ENCODE data around the gene TMEM135. TPM values are rescaled to one million over a fixed set of nuclear protein-coding genes. Genes with fewer than 3 reads are reported as not detected.

Gene TMEM135
- total and polyA plus RNA-seq, 2 donors (not counting 1 experiment from before 2014, with no cell fraction given), result 2.7 to 19.5 TPM

- H3K27me3 Mint-ChIP-seq, result peaks cover 5% of the 10 kb centered on the region
- Histone ChIP-seq H3K9me3 (ENCODE audit: control extremely low read depth in 1 of 3, control insufficient read depth in 2 of 3, insufficient read depth in 1 of 3, low read length in 2 of 3) (no peaks in the 10 kb centered on the region), H3K4me2 (replicated peaks; ENCODE audit: low read depth, low read length, poor library complexity, severe bottlenecking) (no peak overlapping the region), H3K27ac (ENCODE audit: low read length in 2 of 2) (no peak overlapping the region), H4K20me1 (ENCODE audit: control insufficient read depth, insufficient read depth, low read length, poor library complexity, severe bottlenecking) (no peaks in the 10 kb centered on the region), H3K79me2 (ENCODE audit: control insufficient read depth, insufficient read depth, low read length) (no peaks in the 10 kb centered on the region), H3K36me3 (replicated peaks in 1 of 2; ENCODE audit: control extremely low read depth in 1 of 2, control insufficient read depth in 1 of 2, extremely low read depth in 1 of 2, insufficient read depth in 2 of 2, low read length in 1 of 2) (no peaks in the 10 kb centered on the region), H3K4me3 (ENCODE audit: control extremely low read depth in 1 of 5, extremely low read depth in 1 of 5, insufficient read depth in 1 of 5, low read depth in 2 of 5, low read length in 4 of 5) (no peak overlapping the region), H3K9ac (ENCODE audit: low read length) (no peak overlapping the region), H3K27me3 (replicated peaks in 1 of 4; ENCODE audit: control extremely low read depth in 1 of 4, control insufficient read depth in 3 of 4, insufficient read depth in 4 of 4, low read length in 3 of 4) (peaks cover 0 to 6% (median 0%) of the 10 kb centered on the region in 4 experiments), H2AFZ (ENCODE audit: insufficient read depth, low read depth, low read length, poor library complexity, severe bottlenecking) (no peak overlapping the region), H3K4me1 (ENCODE audit: control insufficient read depth in 2 of 2, insufficient read depth in 2 of 2, low read length in 2 of 2) (no peaks in the 10 kb centered on the region)
- ChIA-PET CTCF (interaction anchor here (0.9 kb wide), 1 partner anchor 15 kb away, joined by 5 read pairs; no protein-coding TSS in a partner anchor), POLR2A (no interaction called here)
- no peak overlapping the region for H3K4me3 Mint-ChIP-seq
- no peak for TF ChIP-seq CTCF (IDR thresholded peaks at IDR 0.05)
- H3K27ac Mint-ChIP-seq, result no peak overlapping the region
- no peaks in the 10 kb centered on the region for H3K9me3 Mint-ChIP-seq (ENCODE audit: insufficient read depth)
- intact Hi-C loops (cut with micrococcal nuclease), result no loop called here
- WGBS (ENCODE audit: insufficient coverage), result no CpG with 5 or more reads among the region's 1 CpG
- DNase-seq (no peak), ATAC-seq (ENCODE audit: low read depth) (no peak)
- no peaks in the 10 kb centered on the region for H3K4me1 Mint-ChIP-seq
Measured at GRCh38 chr11:87368151-87368550, 330.4 kb downstream of the TMEM135 start.

- POLR2A ChIA-PET, result no interaction called here
- no peaks in the 10 kb centered on the region for H3K9me3 ChIP-seq (ENCODE audit: control extremely low read depth in 1 of 3, control insufficient read depth in 2 of 3, insufficient read depth in 1 of 3, low read length in 2 of 3)
- H3K27me3 ChIP-seq (replicated peaks in 1 of 4; ENCODE audit: control extremely low read depth in 1 of 4, control insufficient read depth in 3 of 4, insufficient read depth in 4 of 4, low read length in 3 of 4), result peaks cover 0 to 6% (median 0%) of the 10 kb centered on the region in 4 experiments
- H2AFZ ChIP-seq (ENCODE audit: insufficient read depth, low read depth, low read length, poor library complexity, severe bottlenecking), result no peak overlapping the region
- no peak overlapping the region for H3K27ac Mint-ChIP-seq
- no peak overlapping the region for H3K4me3 Mint-ChIP-seq
- no peaks in the 10 kb centered on the region for H3K4me1 ChIP-seq (ENCODE audit: control insufficient read depth in 2 of 2, insufficient read depth in 2 of 2, low read length in 2 of 2)
- no peaks in the 10 kb centered on the region for H3K79me2 ChIP-seq (ENCODE audit: control insufficient read depth, insufficient read depth, low read length)
- H3K9ac ChIP-seq (ENCODE audit: low read length), result no peak overlapping the region
- H3K27me3 Mint-ChIP-seq, result peaks cover 5% of the 10 kb centered on the region
- H3K4me3 ChIP-seq (ENCODE audit: control extremely low read depth in 1 of 5, extremely low read depth in 1 of 5, insufficient read depth in 1 of 5, low read depth in 2 of 5, low read length in 4 of 5), result no peak overlapping the region
- no peaks in the 10 kb centered on the region for H3K4me1 Mint-ChIP-seq
- intact Hi-C loops (cut with micrococcal nuclease), result no loop called here
- no peak overlapping the region for H3K4me2 ChIP-seq (replicated peaks; ENCODE audit: low read depth, low read length, poor library complexity, severe bottlenecking)
- WGBS (ENCODE audit: insufficient coverage), result 14% methylated on average over 2 of the region's 5 CpGs
- CTCF ChIA-PET, result no interaction called here
- H3K9me3 Mint-ChIP-seq (ENCODE audit: insufficient read depth), result no peaks in the 10 kb centered on the region
- no peaks in the 10 kb centered on the region for H3K36me3 ChIP-seq (replicated peaks in 1 of 2; ENCODE audit: control extremely low read depth in 1 of 2, control insufficient read depth in 1 of 2, extremely low read depth in 1 of 2, insufficient read depth in 2 of 2, low read length in 1 of 2)
- DNase-seq (no peak), ATAC-seq (ENCODE audit: low read depth) (no peak)
- H4K20me1 ChIP-seq (ENCODE audit: control insufficient read depth, insufficient read depth, low read length, poor library complexity, severe bottlenecking), result no peaks in the 10 kb centered on the region
- no peak overlapping the region for H3K27ac ChIP-seq (ENCODE audit: low read length in 2 of 2)
- TF ChIP-seq EZH2 (IDR thresholded peaks at IDR 0.05; ENCODE audit: borderline replicate concordance, insufficient read depth, low read depth, low read length, poor library complexity, severe bottlenecking) (no peak), CTCF (IDR thresholded peaks at IDR 0.05) (no peak)
Measured at GRCh38 chr11:87368858-87369480, 331.2 kb downstream of the TMEM135 start.
